Measurements from ENCODE around the gene DOCK6. TPM values are rescaled to one million over a fixed set of nuclear protein-coding genes. Genes with fewer than 3 reads are reported as not detected.

The DOCK6 gene
- total RNA-seq, 2 experiments from 2014 or later: 24.1 to 74.6 TPM

- Histone ChIP-seq H3K4me1 (ENCODE audit: insufficient read depth, low read length, poor library complexity, severe bottlenecking) (no peaks in the 10 kb centered on the region), H3K79me2 (ENCODE audit: insufficient read depth, low read depth, low read length) (no peaks in the 10 kb centered on the region), H3K9me3 (ENCODE audit: low read length) (no peaks in the 10 kb centered on the region), H3K27ac (ENCODE audit: low read depth, low read length, poor library complexity, severe bottlenecking) (no peak overlapping the region), H3K9me2 (ENCODE audit: insufficient read depth, low read length) (no peaks in the 10 kb centered on the region), H2AFZ (ENCODE audit: low read length) (no peak overlapping the region), H4K20me1 (ENCODE audit: insufficient read depth, low read length) (no peaks in the 10 kb centered on the region), H3K4me3 (ENCODE audit: low read depth, low read length, poor library complexity, severe bottlenecking) (no peak overlapping the region), H3K4me2 (ENCODE audit: low read length) (no peak overlapping the region), H3K36me3 (ENCODE audit: insufficient read depth, low read length) (peaks cover 4% of the 10 kb centered on the region; the same call in 1 of the 2 replicates)
- intact Hi-C loops (cut with micrococcal nuclease; ENCODE audit: unreplicated experiment): no loop called here
- no peak for DNase-seq (ENCODE audit: low spot score)
- ChIA-PET CTCF (ENCODE audit: unreplicated experiment) (no interaction called here), POLR2A (no interaction called here)
- TF ChIP-seq CTCF (conservative IDR thresholded peaks at IDR 0.05; ENCODE audit: low read length): no peak
- no TSS peak for BruUV-seq (replicated peaks)
These were observed 24.3 kb downstream of the DOCK6 start for GRCh38 chr19:11238041-11238440.

- CTCF ChIA-PET (ENCODE audit: unreplicated experiment): no interaction called here
- Histone ChIP-seq H3K79me2 (ENCODE audit: insufficient read depth, low read depth, low read length) (no peaks in the 10 kb centered on the region), H3K4me1 (ENCODE audit: insufficient read depth, low read length, poor library complexity, severe bottlenecking) (no peaks in the 10 kb centered on the region), H3K36me3 (ENCODE audit: insufficient read depth, low read length) (peaks cover 5% of the 10 kb centered on the region), H3K4me2 (ENCODE audit: low read length) (no peak overlapping the region), H2AFZ (ENCODE audit: low read length) (no peak overlapping the region), H3K4me3 (ENCODE audit: low read depth, low read length, poor library complexity, severe bottlenecking) (no peak overlapping the region), H3K9me2 (ENCODE audit: insufficient read depth, low read length) (no peaks in the 10 kb centered on the region), H3K9me3 (ENCODE audit: low read length) (no peaks in the 10 kb centered on the region), H3K27ac (ENCODE audit: low read depth, low read length, poor library complexity, severe bottlenecking) (no peak overlapping the region), H4K20me1 (ENCODE audit: insufficient read depth, low read length) (no peaks in the 10 kb centered on the region)
- BruUV-seq (replicated peaks): no TSS peak
- TF ChIP-seq EZH2phosphoT487 (IDR thresholded peaks at IDR 0.05; ENCODE audit: borderline replicate concordance, low read depth, low read length): no peak
- TF ChIP-seq CTCF (conservative IDR thresholded peaks at IDR 0.05; ENCODE audit: low read length): no peak
- POLR2A ChIA-PET: no interaction called here
- intact Hi-C loops (cut with micrococcal nuclease; ENCODE audit: unreplicated experiment): no loop called here
- no peak for DNase-seq (ENCODE audit: low spot score)
These were observed 25.0 kb downstream of the DOCK6 start for GRCh38 chr19:11237321-11237720.

- POLR2A ChIA-PET: no interaction called here
- H3K9me3 ChIP-seq (ENCODE audit: low read length): no peaks in the 10 kb centered on the region
- H3K4me2 ChIP-seq (ENCODE audit: low read length): no peak overlapping the region
- peaks cover 12% of the 10 kb centered on the region for H3K36me3 ChIP-seq (ENCODE audit: insufficient read depth, low read length)
- DNase-seq (ENCODE audit: low spot score): no peak
- no peaks in the 10 kb centered on the region for H4K20me1 ChIP-seq (ENCODE audit: insufficient read depth, low read length)
- no peaks in the 10 kb centered on the region for H3K79me2 ChIP-seq (ENCODE audit: insufficient read depth, low read depth, low read length)
- no TSS peak for BruUV-seq (replicated peaks)
- no peak overlapping the region for H3K27ac ChIP-seq (ENCODE audit: low read depth, low read length, poor library complexity, severe bottlenecking)
- peaks cover 5% of the 10 kb centered on the region for H3K4me1 ChIP-seq (ENCODE audit: insufficient read depth, low read length, poor library complexity, severe bottlenecking)
- H2AFZ ChIP-seq (ENCODE audit: low read length): no peak overlapping the region
- intact Hi-C loops (cut with micrococcal nuclease; ENCODE audit: unreplicated experiment): no loop called here
- TF ChIP-seq EZH2phosphoT487 (IDR thresholded peaks at IDR 0.05; ENCODE audit: borderline replicate concordance, low read depth, low read length) (no peak), CTCF (conservative IDR thresholded peaks at IDR 0.05; ENCODE audit: low read length) (no peak)
- CTCF ChIA-PET (ENCODE audit: unreplicated experiment): no interaction called here
- no peak overlapping the region for H3K4me3 ChIP-seq (ENCODE audit: low read depth, low read length, poor library complexity, severe bottlenecking)
- H3K9me2 ChIP-seq (ENCODE audit: insufficient read depth, low read length): no peaks in the 10 kb centered on the region
These were observed 25.7 kb downstream of the DOCK6 start for GRCh38 chr19:11236324-11237301.
